Mesothelial cell of epicardium (in vitro differentiated cells): ENCODE data around the gene FOCAD. TPM values are rescaled to one million over a fixed set of nuclear protein-coding genes. Genes with fewer than 3 reads are reported as not detected.

Experiments
- DNase-seq, 2 experiments: peaks; one replicate each; pipeline ENCODE4 v3.0.0; 2021; ENCODE audit warnings: low spot score in 2 of 2; ENCODE audit not compliant: unreplicated experiment in 2 of 2
- H3K27ac Mint-ChIP-seq: 2 replicates; pipeline ENCODE4 v1.8.0; 2021; ENCODE audit warnings: mixed read lengths
- H3K27me3 Mint-ChIP-seq: 2 replicates; pipeline ENCODE4 v1.8.0; 2021; ENCODE audit warnings: low read depth, mixed read lengths
- H3K36me3 Mint-ChIP-seq: 2 replicates; pipeline ENCODE4 v1.8.0; 2021; ENCODE audit warnings: mixed read lengths
- H3K4me1 Mint-ChIP-seq: 2 replicates; pipeline ENCODE4 v1.8.0; 2021; ENCODE audit warnings: mixed read lengths
- H3K4me3 Mint-ChIP-seq: 2 replicates; pipeline ENCODE4 v1.8.0; 2021; ENCODE audit warnings: mild to moderate bottlenecking, moderate library complexity, mixed read lengths
- H3K9me3 Mint-ChIP-seq: 2 replicates; pipeline ENCODE4 v1.8.0; 2021; ENCODE audit warnings: mixed read lengths
- CTCF ChIP-seq: fragments of 200-600 bp; sonication (generic); IDR thresholded peaks from one replicate; pipeline ENCODE4 v1.5.0; 2021; ENCODE audit warnings: antibody characterized with exemption; ENCODE audit not compliant: unreplicated experiment
- total RNA-seq: library from RNA; stranded (reverse); gene quantifications from 3 replicates; pipeline ENCODE4 v1.2.1, GENCODE V29; 2021

The FOCAD gene
- total RNA-seq, 1 donor from 2014 or later: 78.4 TPM

GRCh38 chr9:20815923-20816703 lies 132.1 kb downstream of the FOCAD start:
- DNase-seq: no peak
- no peak for TF ChIP-seq CTCF
- Mint-ChIP-seq H3K4me1 (peaks cover 9% of the 10 kb centered on the region), H3K9me3 (peaks cover 26% of the 10 kb centered on the region), H3K36me3 (peaks cover 39% of the 10 kb centered on the region), H3K27ac (peak overlapping the region; percentile 29), H3K27me3 (no peaks in the 10 kb centered on the region), H3K4me3 (no peak overlapping the region)

- no peak for TF ChIP-seq CTCF
- H3K4me1 Mint-ChIP-seq: peaks cover 38% of the 10 kb centered on the region
- peaks cover 16% of the 10 kb centered on the region for H3K9me3 Mint-ChIP-seq
- H3K27me3 Mint-ChIP-seq: no peaks in the 10 kb centered on the region
- H3K4me3 Mint-ChIP-seq: no peak overlapping the region
- DNase-seq: no peak
- H3K36me3 Mint-ChIP-seq: peaks cover 32% of the 10 kb centered on the region
- no peak overlapping the region for H3K27ac Mint-ChIP-seq
These were observed 139.0 kb downstream of the FOCAD start for GRCh38 chr9:20823051-20823450.

GRCh38 chr9:20831028-20831427 lies 147.0 kb downstream of the FOCAD start:
- TF ChIP-seq CTCF: no peak
- Mint-ChIP-seq H3K4me1 (peaks cover 21% of the 10 kb centered on the region), H3K4me3 (no peak overlapping the region), H3K27me3 (no peaks in the 10 kb centered on the region), H3K36me3 (peaks cover 40% of the 10 kb centered on the region), H3K27ac (no peak overlapping the region), H3K9me3 (peaks cover 32% of the 10 kb centered on the region)
- DNase-seq: no peak

GRCh38 chr9:20832775-20833174 lies 148.7 kb downstream of the FOCAD start:
- H3K4me3 Mint-ChIP-seq: no peak overlapping the region
- H3K27me3 Mint-ChIP-seq: no peaks in the 10 kb centered on the region
- peaks cover 20% of the 10 kb centered on the region for H3K4me1 Mint-ChIP-seq
- no peak for DNase-seq
- no peak for TF ChIP-seq CTCF
- H3K27ac Mint-ChIP-seq: no peak overlapping the region
- H3K36me3 Mint-ChIP-seq: peaks cover 33% of the 10 kb centered on the region
- peaks cover 26% of the 10 kb centered on the region for H3K9me3 Mint-ChIP-seq

- Mint-ChIP-seq H3K36me3 (peaks cover 31% of the 10 kb centered on the region), H3K4me3 (no peak overlapping the region), H3K9me3 (peaks cover 25% of the 10 kb centered on the region), H3K4me1 (peaks cover 20% of the 10 kb centered on the region), H3K27me3 (no peaks in the 10 kb centered on the region), H3K27ac (peak overlapping the region; percentile 24)
- no peak for DNase-seq
- TF ChIP-seq CTCF: no peak
These were observed 151.6 kb downstream of the FOCAD start for GRCh38 chr9:20835377-20836286.
